PC-9 (cell line): ENCODE data around the gene KIAA1217. TPM values are rescaled to one million over a fixed set of nuclear protein-coding genes. Genes with fewer than 3 reads are reported as not detected.

Source experiments
- BruUV-seq: library from RNA; stranded (reverse); fragments of 400-500 nt; replicated peaks from 2 replicates; lab custom pipeline; 2021; lab: Mats Ljungman, UMichigan
- CTCF ChIA-PET: fragments of 300-600 bp; sonication (Branson Sonifier 250); formaldehyde crosslinking; loops from one replicate; lab custom pipeline; 2022; ENCODE audit warnings: antibody characterized with exemption; lab: Charles Lee
- POLR2A ChIA-PET: fragments of 300-600 bp; sonication (Branson Sonifier 250); formaldehyde crosslinking; loops from one replicate; lab custom pipeline; 2022; ENCODE audit warnings: antibody characterized with exemption; ENCODE audit not compliant: unreplicated experiment; lab: Charles Lee
- DNase-seq, 2 experiments: peaks; one replicate each; pipeline versions ENCODE4 v3.0.0 to v3.0.0-alpha.2; 2015 to 2022; ENCODE audit warnings: mixed read lengths in 1 of 2
- H2AFZ ChIP-seq: fragments of 200-600 bp; sonication (generic); 2 replicates; pipeline ENCODE4 v1.8.1; 2017; ENCODE audit warnings: antibody characterized with exemption
- H3F3A ChIP-seq: fragments of 200-600 bp; sonication (generic); 2 replicates; pipeline ENCODE4 v1.8.1; 2017; ENCODE audit warnings: antibody characterized with exemption, mild to moderate bottlenecking, low read depth; ENCODE audit not compliant: insufficient read depth
- H3K27ac ChIP-seq: fragments of 200-600 bp; sonication (generic); 2 replicates; pipeline ENCODE4 v1.6.1; 2016; ENCODE audit warnings: mixed run types
- H3K27me3 ChIP-seq: fragments of 200-600 bp; sonication (generic); 2 replicates; pipeline ENCODE4 v1.6.1; 2016; ENCODE audit warnings: low read depth, mixed run types; ENCODE audit not compliant: insufficient read depth
- H3K36me3 ChIP-seq: fragments of 200-600 bp; sonication (generic); 2 replicates; pipeline ENCODE4 v1.6.1; 2016; ENCODE audit warnings: low read depth, mixed run types
- H3K4me1 ChIP-seq: fragments of 200-600 bp; sonication (generic); replicated peaks from 2 replicates; pipeline ENCODE4 v1.6.1; 2016; ENCODE audit warnings: mixed run types; ENCODE audit not compliant: insufficient read depth
- H3K4me2 ChIP-seq: fragments of 200-600 bp; sonication (generic); 2 replicates; pipeline ENCODE4 v1.6.1; 2017; ENCODE audit warnings: mixed run types
- H3K4me3 ChIP-seq: fragments of 200-600 bp; sonication (generic); 2 replicates; pipeline ENCODE4 v1.6.1; 2016; ENCODE audit warnings: mixed run types
- H3K79me2 ChIP-seq: fragments of 200-600 bp; sonication (generic); 2 replicates; pipeline ENCODE4 v1.6.1; 2017; ENCODE audit warnings: low read depth, mixed run types
- H3K9me2 ChIP-seq: fragments of 200-600 bp; sonication (generic); 2 replicates; pipeline ENCODE4 v1.8.1; 2017; ENCODE audit warnings: mild to moderate bottlenecking; ENCODE audit not compliant: insufficient read depth
- H3K9me3 ChIP-seq: fragments of 200-600 bp; sonication (generic); 2 replicates; pipeline ENCODE4 v1.8.1; 2016; ENCODE audit warnings: low read depth; ENCODE audit not compliant: insufficient read depth
- H4K20me1 ChIP-seq: fragments of 200-600 bp; sonication (generic); 2 replicates; pipeline ENCODE4 v1.8.1; 2017; ENCODE audit not compliant: insufficient read depth
- EZH2 ChIP-seq: fragments of 200-600 bp; sonication (generic); IDR thresholded peaks from 2 replicates; pipeline ENCODE4 v1.8.0; 2017; ENCODE audit warnings: antibody characterized with exemption, low read depth
- intact Hi-C: fragments of 100-400 bp; cut with micrococcal nuclease; formaldehyde crosslinking; loops from one replicate; pipeline ENCODE4 v1.10.0; 2022; ENCODE audit not compliant: unreplicated experiment
- total RNA-seq: library from RNA; stranded (reverse); gene quantifications from 2 replicates; pipeline ENCODE4 v1.2.3, GENCODE V29; 2021
- TF ChIP-seq, protein P1 (sequence below): fragments of 200-600 bp; sonication (generic); conservative IDR thresholded peaks from 2 replicates; pipeline ENCODE4 v1.6.1; 2017; ENCODE audit warnings: mixed run types, antibody characterized with exemption, mild to moderate bottlenecking, moderate library complexity

Gene KIAA1217
- total RNA-seq, 1 experiment from 2014 or later = 41.1 TPM

DNA sequence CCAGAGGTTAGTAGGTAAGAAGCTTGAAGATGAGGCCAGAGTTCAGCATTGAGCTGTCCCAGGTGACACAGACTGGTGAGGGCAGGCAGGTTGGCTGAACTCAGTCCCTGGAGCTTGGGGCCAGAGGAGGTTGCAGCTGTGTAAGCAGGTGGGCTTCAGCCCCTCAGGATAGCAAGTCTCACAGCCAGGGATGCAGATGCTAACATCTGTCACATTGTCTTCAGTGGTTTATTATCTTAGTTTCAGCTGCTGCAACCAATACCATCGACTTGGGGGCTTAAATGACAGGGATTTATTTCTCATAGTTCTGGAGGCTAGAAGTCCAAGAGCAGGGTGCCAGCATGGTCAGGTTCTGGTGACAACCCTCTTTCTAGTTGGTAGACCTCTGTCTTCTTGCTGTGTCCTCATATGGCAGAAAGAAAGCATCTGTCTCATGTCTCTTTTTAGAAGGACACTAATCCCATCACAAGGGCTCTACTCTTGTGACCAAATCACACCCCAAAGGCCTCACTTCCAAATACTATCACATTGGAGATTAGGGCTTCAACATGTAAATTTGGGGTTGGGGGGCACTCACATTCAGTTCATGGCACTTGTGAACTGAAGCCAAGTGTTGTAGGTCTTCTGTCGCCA is 146.2 kb downstream of the KIAA1217 start:
- BruUV-seq = no TSS peak
- POLR2A ChIA-PET = no interaction called here
- Histone ChIP-seq H3K4me3 (no peak overlapping the region), H3K9me2 (no peaks in the 10 kb centered on the region), H4K20me1 (no peaks in the 10 kb centered on the region), H3K4me2 (no peak overlapping the region), H3K27me3 (no peaks in the 10 kb centered on the region), H3K36me3 (no peaks in the 10 kb centered on the region), H3K27ac (no peak overlapping the region), H2AFZ (no peak overlapping the region), H3K9me3 (no peaks in the 10 kb centered on the region), H3K79me2 (no peaks in the 10 kb centered on the region), H3F3A (no peaks in the 10 kb centered on the region), H3K4me1 (no peaks in the 10 kb centered on the region)
- no peak for TF ChIP-seq EZH2
- TF ChIP-seq, protein P1, sequence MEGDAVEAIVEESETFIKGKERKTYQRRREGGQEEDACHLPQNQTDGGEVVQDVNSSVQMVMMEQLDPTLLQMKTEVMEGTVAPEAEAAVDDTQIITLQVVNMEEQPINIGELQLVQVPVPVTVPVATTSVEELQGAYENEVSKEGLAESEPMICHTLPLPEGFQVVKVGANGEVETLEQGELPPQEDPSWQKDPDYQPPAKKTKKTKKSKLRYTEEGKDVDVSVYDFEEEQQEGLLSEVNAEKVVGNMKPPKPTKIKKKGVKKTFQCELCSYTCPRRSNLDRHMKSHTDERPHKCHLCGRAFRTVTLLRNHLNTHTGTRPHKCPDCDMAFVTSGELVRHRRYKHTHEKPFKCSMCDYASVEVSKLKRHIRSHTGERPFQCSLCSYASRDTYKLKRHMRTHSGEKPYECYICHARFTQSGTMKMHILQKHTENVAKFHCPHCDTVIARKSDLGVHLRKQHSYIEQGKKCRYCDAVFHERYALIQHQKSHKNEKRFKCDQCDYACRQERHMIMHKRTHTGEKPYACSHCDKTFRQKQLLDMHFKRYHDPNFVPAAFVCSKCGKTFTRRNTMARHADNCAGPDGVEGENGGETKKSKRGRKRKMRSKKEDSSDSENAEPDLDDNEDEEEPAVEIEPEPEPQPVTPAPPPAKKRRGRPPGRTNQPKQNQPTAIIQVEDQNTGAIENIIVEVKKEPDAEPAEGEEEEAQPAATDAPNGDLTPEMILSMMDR = no peak
- intact Hi-C loops = loop anchor here (5.0 kb wide), 1 partner anchor 103 kb away; no protein-coding TSS in a partner anchor
- CTCF ChIA-PET = no interaction called here
- no peak for DNase-seq

DNA sequence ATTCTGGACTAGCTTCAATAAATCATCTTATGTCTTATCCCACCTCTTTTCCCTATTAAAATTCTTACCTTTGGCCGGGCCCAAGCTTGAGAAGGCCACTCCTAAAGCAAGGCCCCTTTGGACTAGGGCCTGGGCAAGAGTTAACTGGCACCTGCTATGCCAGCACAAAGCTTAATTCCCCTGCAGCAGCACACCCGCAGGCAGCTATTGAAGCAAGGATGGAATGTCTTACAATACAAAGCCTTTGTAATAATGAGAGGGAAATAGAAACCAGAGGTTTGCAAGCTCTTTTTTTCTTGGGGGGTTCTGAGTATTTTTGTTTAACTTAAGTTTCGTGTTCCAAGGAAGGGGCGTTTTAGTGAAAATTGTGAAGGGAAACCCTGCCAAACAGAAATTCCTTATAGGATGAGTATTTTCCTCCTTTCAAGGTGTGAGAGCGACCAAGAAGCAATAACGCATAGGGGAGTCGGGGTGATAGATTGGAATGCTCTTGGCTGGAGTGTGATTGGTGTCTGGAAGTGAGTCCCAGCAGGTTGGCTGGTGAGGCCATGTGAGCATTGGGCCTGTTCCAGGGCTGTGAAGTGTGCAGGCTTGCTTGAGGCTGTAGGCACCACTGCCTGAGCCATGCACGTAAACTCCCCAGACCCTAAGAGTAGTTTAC is 148.5 kb downstream of the KIAA1217 start:
- H3K4me3 ChIP-seq = no peak overlapping the region
- no peak for DNase-seq
- H3K4me1 ChIP-seq = no peaks in the 10 kb centered on the region
- TF ChIP-seq, protein P1 = no peak
- no peak for TF ChIP-seq EZH2
- H3K36me3 ChIP-seq = no peaks in the 10 kb centered on the region
- no peaks in the 10 kb centered on the region for H3F3A ChIP-seq
- no peaks in the 10 kb centered on the region for H3K9me3 ChIP-seq
- H3K9me2 ChIP-seq = no peaks in the 10 kb centered on the region
- H3K27me3 ChIP-seq = no peaks in the 10 kb centered on the region
- intact Hi-C loops = loop anchor here (5.0 kb wide), 1 partner anchor 105 kb away; no protein-coding TSS in a partner anchor
- ChIA-PET POLR2A (no interaction called here), CTCF (no interaction called here)
- no peak overlapping the region for H3K27ac ChIP-seq
- H2AFZ ChIP-seq = no peak overlapping the region
- H3K79me2 ChIP-seq = no peaks in the 10 kb centered on the region
- BruUV-seq = no TSS peak
- no peaks in the 10 kb centered on the region for H4K20me1 ChIP-seq
- H3K4me2 ChIP-seq = no peak overlapping the region

DNA sequence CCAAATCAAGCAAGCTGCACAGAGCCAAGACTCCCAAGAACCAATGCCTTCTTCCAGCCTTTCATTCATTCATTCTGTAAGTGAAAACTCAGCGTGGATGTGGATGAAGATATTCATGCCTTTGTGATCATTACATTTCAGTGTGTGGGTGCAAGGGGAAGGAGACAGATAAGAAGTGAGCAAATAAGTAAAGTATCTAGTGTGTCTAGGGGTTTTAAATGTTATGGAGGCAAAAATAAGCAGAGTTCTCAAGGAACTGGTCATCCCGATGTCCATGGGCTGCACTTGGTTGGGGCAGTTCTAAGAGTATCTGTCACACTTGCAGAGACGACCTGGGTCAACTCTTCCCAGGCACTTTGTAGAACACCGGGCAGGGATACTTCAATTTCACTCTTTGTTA is 149.1 kb downstream of the KIAA1217 start:
- H3K27me3 ChIP-seq = no peaks in the 10 kb centered on the region
- no peaks in the 10 kb centered on the region for H3K4me1 ChIP-seq
- no peak overlapping the region for H2AFZ ChIP-seq
- POLR2A ChIA-PET = no interaction called here
- H3K4me2 ChIP-seq = no peak overlapping the region
- intact Hi-C loops = loop anchor here (5.0 kb wide), 1 partner anchor 106 kb away; no protein-coding TSS in a partner anchor
- no peak overlapping the region for H3K27ac ChIP-seq
- no peaks in the 10 kb centered on the region for H3F3A ChIP-seq
- BruUV-seq = no TSS peak
- no peaks in the 10 kb centered on the region for H3K9me3 ChIP-seq
- no peak overlapping the region for H3K4me3 ChIP-seq
- H3K36me3 ChIP-seq = no peaks in the 10 kb centered on the region
- DNase-seq = no peak
- no peaks in the 10 kb centered on the region for H3K9me2 ChIP-seq
- CTCF ChIA-PET = no interaction called here
- no peaks in the 10 kb centered on the region for H4K20me1 ChIP-seq
- TF ChIP-seq EZH2 = no peak
- TF ChIP-seq, protein P1 = no peak
- no peaks in the 10 kb centered on the region for H3K79me2 ChIP-seq
